ES-I3 (cell line): Measurements from ENCODE around the gene HS6ST3.

Experiments
- H3K36me3 ChIP-seq: 2 replicates; pipeline ENCODE4 v1.6.1; 2013; ENCODE audit warnings: mild to moderate bottlenecking, low read length, control low read depth, moderate library complexity; ENCODE audit not compliant: insufficient read depth
- H3K4me1 ChIP-seq: 2 replicates; pipeline ENCODE4 v1.6.1; 2013; ENCODE audit warnings: mild to moderate bottlenecking, control low read depth, low read length; ENCODE audit not compliant: insufficient read depth
- H3K9ac ChIP-seq: 2 replicates; pipeline ENCODE4 v1.6.1; 2013; ENCODE audit warnings: low read depth, mild to moderate bottlenecking, low read length, moderate library complexity
- H3K9me3 ChIP-seq: 2 replicates; pipeline ENCODE4 v1.6.1; 2013; ENCODE audit warnings: mild to moderate bottlenecking, low read length, moderate library complexity; ENCODE audit not compliant: control insufficient read depth, insufficient read depth

The HS6ST3 gene

GRCh38 chr13:96652506-96652905 lies 562.6 kb downstream of the HS6ST3 start:
- Histone ChIP-seq H3K36me3 (no peaks in the 10 kb centered on the region), H3K4me1 (no peaks in the 10 kb centered on the region), H3K9me3 (no peaks in the 10 kb centered on the region), H3K9ac (no peak overlapping the region)

GRCh38 chr13:96661612-96662011 lies 571.7 kb downstream of the HS6ST3 start:
- Histone ChIP-seq H3K9me3 (0 out of 2 replicates have a peak, but pooled peaks cover 2% of the 10 kb centered on the region), H3K36me3 (no peaks in the 10 kb centered on the region), H3K4me1 (no peaks in the 10 kb centered on the region), H3K9ac (no peak overlapping the region)

- Histone ChIP-seq H3K9me3 (0 out of 2 replicates have a peak, but pooled peaks cover 2% of the 10 kb centered on the region), H3K9ac (no peak overlapping the region), H3K36me3 (no peaks in the 10 kb centered on the region), H3K4me1 (no peaks in the 10 kb centered on the region)
Observed at GRCh38 chr13:96662036-96662435, 572.1 kb downstream of the HS6ST3 start.

- Histone ChIP-seq H3K9ac (no peak overlapping the region), H3K9me3 (no peaks in the 10 kb centered on the region), H3K4me1 (no peaks in the 10 kb centered on the region), H3K36me3 (no peaks in the 10 kb centered on the region)
Observed at GRCh38 chr13:96667294-96668018, 577.5 kb downstream of the HS6ST3 start.

GRCh38 chr13:96671073-96671472 lies 581.2 kb downstream of the HS6ST3 start:
- H3K9ac ChIP-seq: no peak overlapping the region
- no peaks in the 10 kb centered on the region for H3K4me1 ChIP-seq
- no peaks in the 10 kb centered on the region for H3K9me3 ChIP-seq
- no peaks in the 10 kb centered on the region for H3K36me3 ChIP-seq

GRCh38 chr13:96672016-96672415 lies 582.1 kb downstream of the HS6ST3 start:
- H3K9me3 ChIP-seq: no peaks in the 10 kb centered on the region
- no peaks in the 10 kb centered on the region for H3K36me3 ChIP-seq
- H3K4me1 ChIP-seq: no peaks in the 10 kb centered on the region
- no peak overlapping the region for H3K9ac ChIP-seq

DNA sequence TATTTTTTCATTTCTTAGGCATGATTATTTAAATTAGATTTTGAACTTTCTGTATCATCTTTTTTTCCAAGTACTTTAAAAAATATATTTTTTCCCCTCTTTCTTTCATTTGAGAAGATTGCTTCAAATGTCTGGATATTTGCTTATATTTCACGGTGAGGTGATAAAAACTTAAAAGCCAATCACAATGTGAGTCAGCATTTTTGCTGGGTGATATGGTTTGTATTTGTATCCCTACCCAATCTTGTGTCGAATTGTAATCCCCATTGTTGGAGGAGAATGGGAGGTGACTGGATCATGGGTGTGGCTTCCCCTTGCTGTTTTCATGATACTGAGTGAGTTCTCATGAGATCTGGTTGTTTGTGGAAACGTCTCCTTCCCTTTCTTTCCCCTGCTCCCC lies 583.9 kb downstream of the HS6ST3 start:
- Histone ChIP-seq H3K36me3 (no peaks in the 10 kb centered on the region), H3K9me3 (no peaks in the 10 kb centered on the region), H3K4me1 (no peaks in the 10 kb centered on the region), H3K9ac (no peak overlapping the region)

GRCh38 chr13:96677029-96677428 lies 587.1 kb downstream of the HS6ST3 start:
- H3K9ac ChIP-seq: no peak overlapping the region
- no peaks in the 10 kb centered on the region for H3K9me3 ChIP-seq
- no peaks in the 10 kb centered on the region for H3K4me1 ChIP-seq
- no peaks in the 10 kb centered on the region for H3K36me3 ChIP-seq

- Histone ChIP-seq H3K4me1 (no peaks in the 10 kb centered on the region), H3K36me3 (no peaks in the 10 kb centered on the region), H3K9ac (no peak overlapping the region), H3K9me3 (no peaks in the 10 kb centered on the region)
Observed at GRCh38 chr13:96678801-96679200, 588.9 kb downstream of the HS6ST3 start.

GRCh38 chr13:96680898-96681297 lies 591.0 kb downstream of the HS6ST3 start:
- H3K9ac ChIP-seq: no peak overlapping the region
- H3K4me1 ChIP-seq: no peaks in the 10 kb centered on the region
- no peaks in the 10 kb centered on the region for H3K36me3 ChIP-seq
- no peaks in the 10 kb centered on the region for H3K9me3 ChIP-seq

GRCh38 chr13:96681766-96682165 lies 591.9 kb downstream of the HS6ST3 start:
- no peak overlapping the region for H3K9ac ChIP-seq
- no peaks in the 10 kb centered on the region for H3K4me1 ChIP-seq
- H3K9me3 ChIP-seq: no peaks in the 10 kb centered on the region
- no peaks in the 10 kb centered on the region for H3K36me3 ChIP-seq

DNA sequence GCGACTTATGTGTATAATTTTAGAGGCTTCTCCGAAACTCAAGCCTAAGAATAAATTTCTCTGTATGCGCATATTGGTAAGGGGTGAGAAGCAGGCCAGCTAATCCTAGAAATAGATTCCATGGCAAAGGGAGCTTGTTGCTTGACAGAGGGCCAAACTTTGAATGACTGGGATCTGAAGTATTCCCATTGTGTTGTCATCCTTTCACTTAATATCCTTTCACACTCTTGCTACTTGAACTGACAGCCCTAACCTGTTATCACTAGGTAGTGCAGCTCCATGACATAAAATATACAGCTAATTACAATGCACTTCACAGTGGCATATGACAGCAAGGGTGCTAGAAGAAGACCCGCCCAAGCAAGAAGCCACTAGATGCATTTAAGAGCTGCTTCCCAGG lies 594.6 kb downstream of the HS6ST3 start:
- Histone ChIP-seq H3K9me3 (no peaks in the 10 kb centered on the region), H3K9ac (no peak overlapping the region), H3K4me1 (no peaks in the 10 kb centered on the region), H3K36me3 (no peaks in the 10 kb centered on the region)

DNA sequence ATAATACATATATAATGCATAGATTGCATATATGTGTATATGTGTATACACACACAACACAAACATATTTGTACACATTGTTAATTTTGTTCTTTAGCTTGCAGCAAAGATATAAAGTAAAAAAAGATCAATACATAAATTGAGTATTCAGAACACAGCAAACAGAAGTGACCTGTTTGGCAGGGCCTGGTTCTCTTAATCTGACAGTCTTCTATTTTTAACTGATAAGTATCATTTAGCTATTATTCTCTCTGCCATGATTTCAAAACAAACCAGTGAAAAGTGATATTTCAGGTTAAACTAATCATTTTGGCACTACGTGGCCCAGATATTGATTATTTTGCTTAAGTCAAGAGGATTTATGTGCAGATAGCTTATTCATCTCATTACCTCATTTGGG lies 595.0 kb downstream of the HS6ST3 start:
- H3K36me3 ChIP-seq: no peaks in the 10 kb centered on the region

DNA sequence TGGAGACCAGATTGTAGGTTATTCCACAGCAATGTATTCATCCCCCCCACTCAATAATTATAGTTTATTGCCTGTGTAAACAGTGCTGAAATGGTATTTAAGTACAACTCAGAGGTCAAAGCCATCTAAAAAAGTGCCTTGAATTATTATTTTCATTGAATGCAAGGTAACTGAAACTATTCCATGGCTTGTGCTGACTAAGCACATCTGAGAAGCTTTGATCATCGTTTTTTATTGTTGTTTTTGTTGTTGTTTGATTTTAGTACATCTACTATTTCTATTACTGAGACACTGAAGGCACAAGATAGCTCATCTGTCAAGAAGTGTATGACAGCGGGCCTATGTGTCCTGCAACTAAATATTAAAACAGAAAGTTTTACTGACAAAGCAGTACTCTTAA lies 596.4 kb downstream of the HS6ST3 start:
- H3K9me3 ChIP-seq: no peaks in the 10 kb centered on the region
- H3K36me3 ChIP-seq: no peaks in the 10 kb centered on the region
- no peak overlapping the region for H3K9ac ChIP-seq
- no peaks in the 10 kb centered on the region for H3K4me1 ChIP-seq

More for the DNA sequence above, 595.0 kb downstream of the HS6ST3 start:
- Histone ChIP-seq H3K9me3 (no peaks in the 10 kb centered on the region), H3K9ac (no peak overlapping the region), H3K4me1 (no peaks in the 10 kb centered on the region)

DNA sequence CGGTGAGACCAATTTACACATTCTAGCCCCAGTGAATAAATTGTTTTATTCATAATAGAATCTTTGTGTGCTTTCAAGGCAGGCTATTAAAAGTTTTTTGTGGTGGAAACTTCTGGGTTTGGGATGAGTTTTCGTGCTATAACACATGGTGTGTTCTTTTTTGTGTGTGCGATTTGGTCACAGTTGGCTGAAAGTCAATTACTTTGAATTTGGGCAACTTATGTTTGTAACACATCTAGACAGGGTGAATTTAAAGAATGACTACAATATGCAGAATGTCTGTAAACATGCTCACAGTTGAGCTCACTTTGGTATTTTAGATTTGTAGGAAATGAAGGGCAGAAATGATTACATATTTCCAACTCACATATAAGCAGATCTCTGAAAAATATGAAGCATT lies 597.3 kb downstream of the HS6ST3 start:
- H3K9ac ChIP-seq: no peak overlapping the region
- no peaks in the 10 kb centered on the region for H3K9me3 ChIP-seq
- no peaks in the 10 kb centered on the region for H3K36me3 ChIP-seq
- H3K4me1 ChIP-seq: no peaks in the 10 kb centered on the region
